B cell (primary cell): Measurements from ENCODE around the gene ZBTB21. TPM values are rescaled to one million over a fixed set of nuclear protein-coding genes. Genes with fewer than 3 reads are reported as not detected.

ENCODE experiments used
- ATAC-seq: fragments of 200-7000 bp; cut with Tn5 transposase; one replicate; pipeline ENCODE4 v1.10.0; 2021; ENCODE audit warnings: low read depth, mild to moderate bottlenecking, moderate number of reproducible peaks, moderate library complexity
- CTCF ChIA-PET: fragments of 350-600 bp; sonication (Branson Sonifier 250); formaldehyde crosslinking; loops from one replicate; lab custom pipeline; 2021; ENCODE audit warnings: antibody characterized with exemption, inconsistent platforms; lab: Charles Lee
- POLR2A ChIA-PET: fragments of 350-600 bp; sonication (Branson Sonifier 250); formaldehyde crosslinking; loops from one replicate; lab custom pipeline; 2021; ENCODE audit warnings: antibody characterized with exemption; lab: Charles Lee
- DNase-seq: peaks from one replicate; pipeline ENCODE4 v3.0.0; 2013
- H2AFZ ChIP-seq: 2 replicates; pipeline ENCODE4 v1.6.1; 2012; ENCODE audit warnings: mild to moderate bottlenecking, low read depth, low read length; ENCODE audit not compliant: insufficient read depth, poor library complexity, severe bottlenecking
- H3K27ac ChIP-seq, 2 donors: 1 replicate in 1 of 2; 2 replicates in 1 of 2; pipeline ENCODE4 v1.5.1; 2012 to 2013; ENCODE audit warnings: low read length in 2 of 2, mild to moderate bottlenecking in 2 of 2, moderate library complexity in 1 of 2
- H3K27me3 ChIP-seq, 4 experiments: fragments of 200-600 bp in 1 of 4; sonication (generic) in 1 of 4; replicated peaks in 1 of 4; 1 replicate in 2 of 4; 2 replicates in 2 of 4; pipeline versions ENCODE4 v1.6.1 to v1.7.0; 2013 to 2016; ENCODE audit warnings: low read length in 3 of 4, mild to moderate bottlenecking in 2 of 4, mixed read lengths in 1 of 4, moderate library complexity in 1 of 4; ENCODE audit not compliant: insufficient read depth in 4 of 4, control insufficient read depth in 3 of 4; ENCODE audit errors: control extremely low read depth in 1 of 4
- H3K36me3 ChIP-seq, 2 experiments: replicated peaks in 1 of 2; 1 replicate in 1 of 2; 2 replicates in 1 of 2; pipeline versions ENCODE4 v1.6.1 to v1.7.1; 2013; ENCODE audit warnings: low read length in 1 of 2; ENCODE audit not compliant: insufficient read depth in 2 of 2, control insufficient read depth in 1 of 2; ENCODE audit errors: control extremely low read depth in 1 of 2, extremely low read depth in 1 of 2
- H3K4me1 ChIP-seq, 2 donors: fragments of 200-600 bp in 1 of 2; sonication (generic) in 1 of 2; 1 replicate in 1 of 2; 2 replicates in 1 of 2; pipeline versions ENCODE4 v1.5.1 to v1.6.1; 2013 to 2017; ENCODE audit warnings: low read length in 2 of 2; ENCODE audit not compliant: control insufficient read depth in 2 of 2, insufficient read depth in 2 of 2
- H3K4me2 ChIP-seq: replicated peaks from 2 replicates; pipeline ENCODE3; 2012; ENCODE audit warnings: mild to moderate bottlenecking, low read depth, low read length; ENCODE audit not compliant: poor library complexity, severe bottlenecking
- H3K4me3 ChIP-seq, 5 experiments: fragments of 200-600 bp in 1 of 5; sonication (generic) in 1 of 5; 1 replicate in 3 of 5; 2 replicates in 2 of 5; pipeline versions ENCODE4 v1.5.1 to v1.7.0; 2011 to 2016; ENCODE audit warnings: low read length in 4 of 5, mild to moderate bottlenecking in 4 of 5, low read depth in 2 of 5, control low read depth in 1 of 5, moderate library complexity in 1 of 5; ENCODE audit not compliant: insufficient read depth in 1 of 5; ENCODE audit errors: control extremely low read depth in 1 of 5, extremely low read depth in 1 of 5
- H3K79me2 ChIP-seq: fragments of 200-600 bp; sonication (generic); one replicate; pipeline ENCODE4 v1.6.0; 2016; ENCODE audit warnings: low read length; ENCODE audit not compliant: control insufficient read depth, insufficient read depth
- H3K9ac ChIP-seq: fragments of 200-600 bp; sonication (generic); 2 replicates; pipeline ENCODE4 v1.6.1; 2017; ENCODE audit warnings: mild to moderate bottlenecking, low read length, moderate library complexity
- H3K9me3 ChIP-seq, 3 donors: one replicate each; pipeline versions ENCODE4 v1.6.1 to v1.7.1; 2013; ENCODE audit warnings: low read length in 2 of 3; ENCODE audit not compliant: control insufficient read depth in 2 of 3, insufficient read depth in 1 of 3; ENCODE audit errors: control extremely low read depth in 1 of 3
- H4K20me1 ChIP-seq: 2 replicates; pipeline ENCODE4 v1.6.0; 2012; ENCODE audit warnings: mild to moderate bottlenecking, low read length; ENCODE audit not compliant: insufficient read depth, control insufficient read depth, poor library complexity, severe bottlenecking
- H3K27ac Mint-ChIP-seq: one replicate; pipeline ENCODE4 v1.8.0; 2021; ENCODE audit warnings: mixed read lengths
- H3K27me3 Mint-ChIP-seq: one replicate; pipeline ENCODE4 v1.8.0; 2021; ENCODE audit warnings: mixed read lengths
- H3K4me1 Mint-ChIP-seq: one replicate; pipeline ENCODE4 v1.8.0; 2021; ENCODE audit warnings: mixed read lengths
- H3K4me3 Mint-ChIP-seq: one replicate; pipeline ENCODE4 v1.8.0; 2021; ENCODE audit warnings: mixed read lengths
- H3K9me3 Mint-ChIP-seq: one replicate; pipeline ENCODE4 v1.8.0; 2022; ENCODE audit warnings: mixed read lengths; ENCODE audit not compliant: insufficient read depth
- CTCF ChIP-seq: fragments of 200-600 bp; IDR thresholded peaks from one replicate; pipeline ENCODE4 v1.8.0; 2022; ENCODE audit warnings: antibody characterized with exemption, mild to moderate bottlenecking
- EZH2 ChIP-seq: IDR thresholded peaks from 2 replicates; pipeline ENCODE4 v1.6.1; 2012; ENCODE audit warnings: borderline replicate concordance, low read depth, mild to moderate bottlenecking, moderate library complexity, low read length; ENCODE audit not compliant: insufficient read depth, poor library complexity, severe bottlenecking
- WGBS: methylation state at CpG from one replicate; pipeline ENCODE4 v1.1.5; 2013; ENCODE audit warnings: missing lambda C conversion rate; ENCODE audit not compliant: insufficient coverage; 5-methylcytosine and 5-hydroxymethylcytosine counted together
- intact Hi-C: fragments of 100-400 bp; cut with micrococcal nuclease; formaldehyde crosslinking; loops from one replicate; pipeline ENCODE4 v1.10.0; 2022
- polyA plus RNA-seq: library from polyadenylated mRNA; depleted of rRNA; stranded (reverse); fragments of >200 nt; gene quantifications from 2 replicates; pipeline ENCODE4 v1.2.3, GENCODE V29; 2012
- total RNA-seq, 2 donors: library from RNA; stranded (reverse); fragments of 120-200 nt in 1 of 2; gene quantifications; 1 replicate in 1 of 2; 2 replicates in 1 of 2; pipeline versions ENCODE4 v1.2.3 to v1.2.4, GENCODE V29; 2013 to 2022

The ZBTB21 gene
- total and polyA plus RNA-seq, 2 donors (not counting 1 experiment from before 2014, with no cell fraction given): 12.4 to 40.1 TPM

GRCh38 chr21:42048870-42049577, 38.9 kb upstream of the ZBTB21 start:
- Histone ChIP-seq H3K4me2 (no peak overlapping the region), H3K9ac (no peak overlapping the region), H3K9me3 (no peaks in the 10 kb centered on the region), H3K4me3 (no peak overlapping the region), H2AFZ (no peak overlapping the region), H3K79me2 (no peaks in the 10 kb centered on the region), H3K4me1 (no peaks in the 10 kb centered on the region), H3K36me3 (no peaks in the 10 kb centered on the region), H3K27ac (no peak overlapping the region), H3K27me3 (no peaks in the 10 kb centered on the region), H4K20me1 (no peaks in the 10 kb centered on the region)
- ChIA-PET POLR2A (no interaction called here), CTCF (interaction anchor here (1.3 kb wide), 1 partner anchor 128 kb away, joined by 3 read pairs; no protein-coding TSS in a partner anchor)
- no peak for ATAC-seq
- Mint-ChIP-seq H3K4me3 (no peak overlapping the region), H3K9me3 (no peaks in the 10 kb centered on the region), H3K4me1 (peaks cover 2% of the 10 kb centered on the region), H3K27ac (no peak overlapping the region), H3K27me3 (no peaks in the 10 kb centered on the region)
- 92% methylated on average over 7 of the region's 10 CpGs for WGBS
- TF ChIP-seq CTCF (no peak), EZH2 (no peak)
- intact Hi-C loops: no loop called here
- DNase-seq: no peak

GRCh38 chr21:42047821-42048613, 37.9 kb upstream of the ZBTB21 start:
- Histone ChIP-seq H3K36me3 (no peaks in the 10 kb centered on the region), H3K27ac (no peak overlapping the region), H3K4me2 (no peak overlapping the region), H2AFZ (no peak overlapping the region), H3K9ac (no peak overlapping the region), H4K20me1 (no peaks in the 10 kb centered on the region), H3K9me3 (no peaks in the 10 kb centered on the region), H3K4me1 (no peaks in the 10 kb centered on the region), H3K79me2 (no peaks in the 10 kb centered on the region), H3K4me3 (no peak overlapping the region), H3K27me3 (no peaks in the 10 kb centered on the region)
- Mint-ChIP-seq H3K27me3 (no peaks in the 10 kb centered on the region), H3K4me1 (peaks cover 2% of the 10 kb centered on the region), H3K4me3 (no peak overlapping the region), H3K27ac (no peak overlapping the region), H3K9me3 (no peaks in the 10 kb centered on the region)
- no peak for TF ChIP-seq CTCF
- no peak for TF ChIP-seq EZH2
- intact Hi-C loops: no loop called here
- ChIA-PET POLR2A (no interaction called here), CTCF (interaction anchor here (1.3 kb wide), 1 partner anchor 127 kb away, joined by 3 read pairs; no protein-coding TSS in a partner anchor)
- 81% methylated on average over 13 of the region's 19 CpGs for WGBS
- no peak for DNase-seq
- ATAC-seq: no peak
